BJ (cell line): ENCODE results near the gene SRF. TPM values are rescaled to one million over a fixed set of nuclear protein-coding genes. Genes with fewer than 3 reads are reported as not detected.

Source experiments
- CTCF ChIA-PET: fragments of 350-600 bp; formaldehyde crosslinking; extraction: SDS; loops from one replicate; lab custom pipeline; 2021; ENCODE audit warnings: antibody characterized with exemption, inconsistent platforms; lab: Yijun Ruan, JAX
- POLR2A ChIA-PET: fragments of 300-600 bp; sonication (Branson Sonifier 250); formaldehyde crosslinking; extraction: SDS; loops from one replicate; lab custom pipeline; 2021; ENCODE audit warnings: antibody characterized with exemption; lab: Charles Lee
- DNase-seq: peaks from one replicate; pipeline ENCODE4 v3.0.0-alpha.2; 2011; ENCODE audit warnings: low read depth
- H3K27me3 ChIP-seq: 2 replicates; pipeline ENCODE4 v1.6.0; 2011; ENCODE audit warnings: low read length; ENCODE audit not compliant: control insufficient read depth, insufficient read depth
- H3K36me3 ChIP-seq: 2 replicates; pipeline ENCODE4 v1.5.1; 2011; ENCODE audit warnings: low read length; ENCODE audit not compliant: control insufficient read depth, insufficient read depth
- H3K4me3 ChIP-seq: 2 replicates; pipeline ENCODE4 v1.5.1; 2011; ENCODE audit warnings: low read depth, mild to moderate bottlenecking, control low read depth, low read length
- CTCF ChIP-seq: IDR thresholded peaks from 2 replicates; pipeline ENCODE4 v1.5.1; 2011; ENCODE audit warnings: low read depth, mild to moderate bottlenecking, control low read depth, inconsistent platforms, low read length, moderate library complexity; ENCODE audit not compliant: insufficient read depth
- polyA plus RNA-seq: library from polyadenylated mRNA; depleted of rRNA; stranded (reverse); fragments of >200 nt; gene quantifications from 2 replicates; pipeline ENCODE4 v1.2.3, GENCODE V29; 2011

The SRF gene
- polyA plus RNA-seq, 1 experiment: 50.5 TPM

- ChIA-PET CTCF (no interaction called here), POLR2A (no interaction called here)
- Histone ChIP-seq H3K27me3 (no peaks in the 10 kb centered on the region), H3K36me3 (peaks cover 10% of the 10 kb centered on the region), H3K4me3 (no peak overlapping the region)
- DNase-seq: no peak
- TF ChIP-seq CTCF: no peak
Measured at GRCh38 chr6:43192911-43193310, 21.8 kb downstream of the SRF start.

GRCh38 chr6:43193929-43194328 lies 22.9 kb downstream of the SRF start:
- H3K4me3 ChIP-seq: no peak overlapping the region
- no peak for TF ChIP-seq CTCF
- POLR2A ChIA-PET: no interaction called here

GRCh38 chr6:43196337-43196736 lies 25.3 kb downstream of the SRF start:
- POLR2A ChIA-PET: no interaction called here
- no peak for DNase-seq
- peaks cover 13% of the 10 kb centered on the region for H3K36me3 ChIP-seq
- no peak for TF ChIP-seq CTCF
- H3K27me3 ChIP-seq: no peaks in the 10 kb centered on the region
- CTCF ChIA-PET: interaction anchor here (0.6 kb wide), 1 partner anchor 110 kb away, joined by 3 read pairs; no protein-coding TSS in a partner anchor
- H3K4me3 ChIP-seq: no peak overlapping the region

More at GRCh38 chr6:43193929-43194328, 22.9 kb downstream of the SRF start:
- no peaks in the 10 kb centered on the region for H3K27me3 ChIP-seq
- H3K36me3 ChIP-seq: peaks cover 7% of the 10 kb centered on the region
- CTCF ChIA-PET: no interaction called here
- no peak for DNase-seq

GRCh38 chr6:43199912-43200311 lies 28.8 kb downstream of the SRF start:
- ChIA-PET CTCF (interaction anchor here (1.0 to 1.7 kb wide), 2 partner anchors 13 to 29 kb away, joined by 4 read pairs; partner anchors contain the start of gene DNPH1), POLR2A (no interaction called here)
- H3K36me3 ChIP-seq: peaks cover 24% of the 10 kb centered on the region
- H3K27me3 ChIP-seq: no peaks in the 10 kb centered on the region
- no peak for TF ChIP-seq CTCF
- DNase-seq: no peak
- H3K4me3 ChIP-seq: no peak overlapping the region

- POLR2A ChIA-PET: no interaction called here
- Histone ChIP-seq H3K27me3 (no peaks in the 10 kb centered on the region), H3K4me3 (no peak overlapping the region), H3K36me3 (peaks cover 23% of the 10 kb centered on the region)
- DNase-seq: no peak
- CTCF ChIA-PET: interaction anchor here (0.7 to 1.7 kb wide), 2 partner anchors 13 to 29 kb away, joined by 3 to 4 read pairs; no protein-coding TSS in a partner anchor
- TF ChIP-seq CTCF: no peak
Measured at GRCh38 chr6:43200541-43200940, 29.5 kb downstream of the SRF start.
